Esophagus squamous epithelium (tissue), 5 donors: ENCODE data around the gene CTDSPL. TPM values are rescaled to one million over a fixed set of nuclear protein-coding genes. Genes with fewer than 3 reads are reported as not detected.

Source experiments
- DNase-seq: peaks from one replicate; lab custom pipeline; 2025; lab: John Stamatoyannopoulos, UW
- H3K27ac ChIP-seq, 4 donors: fragments of 200-600 bp; sonication (generic); one replicate each; pipeline ENCODE4 v1.5.1; 2016 to 2019; ENCODE audit warnings: mild to moderate bottlenecking in 1 of 4
- H3K27me3 ChIP-seq, 4 donors: fragments of 200-600 bp; sonication (generic); 1 replicate in 3 of 4; 2 replicates in 1 of 4; pipeline versions ENCODE4 v1.5.1 to v1.6.0; 2017 to 2021; ENCODE audit warnings: antibody characterized with exemption in 1 of 4
- H3K36me3 ChIP-seq, 3 donors: fragments of 200-600 bp; sonication (generic); one replicate each; pipeline ENCODE4 v1.5.1; 2016 to 2019
- H3K4me1 ChIP-seq, 3 donors: fragments of 200-600 bp; sonication (generic); one replicate each; pipeline ENCODE4 v1.5.1; 2017 to 2019
- H3K4me3 ChIP-seq, 4 donors: fragments of 200-600 bp; sonication (generic); 1 replicate in 3 of 4; 2 replicates in 1 of 4; pipeline ENCODE4 v1.5.1; 2016 to 2019; ENCODE audit warnings: mild to moderate bottlenecking in 2 of 4, moderate library complexity in 1 of 4
- H3K9me3 ChIP-seq, 3 donors: fragments of 200-600 bp; sonication (generic); one replicate each; pipeline ENCODE4 v1.5.1; 2016 to 2019
- POLR2A ChIP-seq, 4 donors: fragments of 450-650 bp; IDR thresholded peaks; one replicate each; pipeline ENCODE4 v1.6.1; 2017; ENCODE audit warnings: antibody characterized with exemption in 4 of 4, mild to moderate bottlenecking in 4 of 4, moderate library complexity in 3 of 4
- WGBS, 2 donors: methylation state at CpG; one replicate each; pipeline ENCODE4 v1.1.5; 2018; 5-methylcytosine and 5-hydroxymethylcytosine counted together
- intact Hi-C: fragments of 100-400 bp; cut with DNase I; formaldehyde crosslinking; loops from one replicate; pipeline ENCODE4 v1.15.0; 2022
- total RNA-seq, 4 donors: library from RNA; depleted of rRNA; stranded (reverse); fragments of >200 nt; gene quantifications; one replicate each; pipeline ENCODE4 v1.1.0, GENCODE V29; 2016
- TF ChIP-seq, protein P1 (sequence below), 6 experiments: fragments of 450-650 bp in 4 of 6; fragments of 200-600 bp in 2 of 6; sonication (generic) in 2 of 6; IDR thresholded peaks; one replicate each; pipeline ENCODE4 v1.5.1; 2016 to 2019; ENCODE audit warnings: antibody characterized with exemption in 6 of 6, mild to moderate bottlenecking in 4 of 6, moderate library complexity in 4 of 6
- donor health status: DM: yes; HTN: yes; CAD: no.

Gene CTDSPL
- total RNA-seq, 4 donors from 2014 or later = 20.7 to 55.1 (median 30.8) TPM

DNA sequence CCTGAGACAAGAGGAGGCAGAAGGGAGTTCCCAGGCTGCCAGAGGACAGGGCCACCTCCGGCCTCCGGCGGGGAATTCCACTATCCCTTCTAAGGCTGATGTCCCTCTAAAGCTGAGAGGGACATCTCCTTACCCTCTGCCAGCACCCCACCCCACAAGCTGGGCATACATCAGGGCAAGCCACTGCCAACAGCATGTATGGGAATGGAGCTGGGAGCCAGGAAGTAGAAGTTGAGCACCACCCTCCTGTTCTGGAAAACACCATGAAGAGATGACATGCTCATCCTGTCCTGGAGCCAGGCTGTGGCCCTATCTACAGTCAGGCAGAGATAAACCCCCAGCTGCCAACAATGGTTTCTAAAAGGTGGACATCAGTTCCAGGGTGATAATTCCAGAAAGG, 160.6 kb downstream of the CTDSPL start:
- H3K4me1 ChIP-seq = peaks cover 11 to 44% (median 16%) of the 10 kb centered on the region in 3 donors
- DNase-seq = no peak
- H3K27me3 ChIP-seq = no peaks in the 10 kb centered on the region
- WGBS, 2 donors = 90% methylated on average over 3 of the region's 3 CpGs; no CpG with 5 or more reads in 1 of the 2 donors
- no peak for TF ChIP-seq POLR2A (IDR thresholded peaks at IDR 0.05)
- TF ChIP-seq, protein P1, sequence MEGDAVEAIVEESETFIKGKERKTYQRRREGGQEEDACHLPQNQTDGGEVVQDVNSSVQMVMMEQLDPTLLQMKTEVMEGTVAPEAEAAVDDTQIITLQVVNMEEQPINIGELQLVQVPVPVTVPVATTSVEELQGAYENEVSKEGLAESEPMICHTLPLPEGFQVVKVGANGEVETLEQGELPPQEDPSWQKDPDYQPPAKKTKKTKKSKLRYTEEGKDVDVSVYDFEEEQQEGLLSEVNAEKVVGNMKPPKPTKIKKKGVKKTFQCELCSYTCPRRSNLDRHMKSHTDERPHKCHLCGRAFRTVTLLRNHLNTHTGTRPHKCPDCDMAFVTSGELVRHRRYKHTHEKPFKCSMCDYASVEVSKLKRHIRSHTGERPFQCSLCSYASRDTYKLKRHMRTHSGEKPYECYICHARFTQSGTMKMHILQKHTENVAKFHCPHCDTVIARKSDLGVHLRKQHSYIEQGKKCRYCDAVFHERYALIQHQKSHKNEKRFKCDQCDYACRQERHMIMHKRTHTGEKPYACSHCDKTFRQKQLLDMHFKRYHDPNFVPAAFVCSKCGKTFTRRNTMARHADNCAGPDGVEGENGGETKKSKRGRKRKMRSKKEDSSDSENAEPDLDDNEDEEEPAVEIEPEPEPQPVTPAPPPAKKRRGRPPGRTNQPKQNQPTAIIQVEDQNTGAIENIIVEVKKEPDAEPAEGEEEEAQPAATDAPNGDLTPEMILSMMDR (IDR thresholded peaks at IDR 0.05) = no peak
- H3K36me3 ChIP-seq = peaks cover under 1 to 38% (median 4%) of the 10 kb centered on the region in 3 donors
- peak overlapping the region in 2 of 4 donors; percentile 14 to 21 for H3K27ac ChIP-seq
- intact Hi-C loops = no loop called here
- H3K9me3 ChIP-seq = no peaks in the 10 kb centered on the region
- H3K4me3 ChIP-seq = no peak overlapping the region

- H3K4me1 ChIP-seq = peaks cover 11 to 52% (median 18%) of the 10 kb centered on the region in 3 donors
- H3K27ac ChIP-seq = peak overlapping the region in 3 of 4 donors; percentile 96 to 98 (median 97)
- TF ChIP-seq POLR2A (IDR thresholded peaks at IDR 0.05) = no peak
- TF ChIP-seq, protein P1 (IDR thresholded peaks at IDR 0.05) = no peak
- DNase-seq = no peak
- intact Hi-C loops = no loop called here
- H3K36me3 ChIP-seq = peaks cover 0 to 30% (median 0%) of the 10 kb centered on the region in 3 donors
- H3K9me3 ChIP-seq = no peaks in the 10 kb centered on the region
- 75 to 80% methylated on average over 6 of the region's 6 CpGs for WGBS, 2 donors
- no peaks in the 10 kb centered on the region for H3K27me3 ChIP-seq
- H3K4me3 ChIP-seq = peak overlapping the region in 1 of 4 donors; percentile 78
Observed at GRCh38 chr3:38022896-38023709, 161.4 kb downstream of the CTDSPL start.

DNA sequence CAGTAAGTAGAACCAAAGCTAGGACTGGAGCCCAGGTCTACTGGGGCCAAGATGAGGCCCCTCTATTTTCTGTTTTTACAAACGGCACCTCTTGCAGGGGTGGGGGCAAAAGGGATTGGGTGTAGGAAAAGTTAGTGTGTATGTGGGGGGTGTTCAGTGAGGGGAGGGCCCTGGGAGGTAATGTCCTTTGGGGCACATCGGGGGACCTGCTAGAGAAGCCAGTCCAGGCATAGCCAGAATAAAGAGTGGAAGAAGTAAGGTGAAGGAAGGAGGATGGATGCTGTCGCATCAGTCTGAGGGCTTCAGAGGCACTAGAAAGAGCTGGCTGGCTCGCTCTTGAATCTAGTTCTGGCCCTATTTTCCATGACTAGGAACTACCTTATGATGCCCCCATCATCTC, 165.2 kb downstream of the CTDSPL start:
- Histone ChIP-seq H3K27ac (peak overlapping the region in 2 of 4 donors; percentile 96 to 98), H3K27me3 (no peaks in the 10 kb centered on the region), H3K4me3 (no peak overlapping the region), H3K4me1 (peaks cover 38 to 89% (median 48%) of the 10 kb centered on the region in 3 donors), H3K36me3 (no peaks in the 10 kb centered on the region), H3K9me3 (no peaks in the 10 kb centered on the region)
- TF ChIP-seq POLR2A (IDR thresholded peaks at IDR 0.05) = no peak
- TF ChIP-seq, protein P1 (IDR thresholded peaks at IDR 0.05) = no peak
- intact Hi-C loops = no loop called here
- 89 to 91% methylated on average over 4 of the region's 4 CpGs for WGBS, 2 donors
- no peak for DNase-seq

- Histone ChIP-seq H3K4me3 (peak overlapping the region in 2 of 4 donors; percentile 84 to 90), H3K27me3 (no peaks in the 10 kb centered on the region), H3K9me3 (no peaks in the 10 kb centered on the region), H3K27ac (peak overlapping the region; percentile 91 to 95 (median 93)), H3K4me1 (peaks cover 38 to 94% (median 52%) of the 10 kb centered on the region in 3 donors), H3K36me3 (no peaks in the 10 kb centered on the region)
- no peak for DNase-seq
- intact Hi-C loops = no loop called here
- TF ChIP-seq POLR2A (IDR thresholded peaks at IDR 0.05) = peak in 1 of 4 donors; percentile 24
- TF ChIP-seq, protein P1 (IDR thresholded peaks at IDR 0.05) = no peak
- 71 to 76% methylated on average over 4 to 6 of the region's 6 CpGs for WGBS, 2 donors
Observed at GRCh38 chr3:38027466-38028465, 166.1 kb downstream of the CTDSPL start.
